Natural killer cell treated with Interleukin-12 subunit alpha and Interleukin-12 subunit beta and Interleukin-15 and Interleukin-18, amount 100 ng/mL, for 72 hours (primary cell): ENCODE results near the gene CMSS1. TPM values are rescaled to one million over a fixed set of nuclear protein-coding genes. Genes with fewer than 3 reads are reported as not detected.

ENCODE experiments used
- ATAC-seq, 2 donors: fragments of 150-1000 bp; cut with Tn5 transposase in 1 of 2; sonication (Bioruptor Pico), chemical (Tn5 transposase) in 1 of 2; 2 replicates each; pipeline ENCODE4 v1.10.0; 2021
- DNase-seq: peaks from one replicate; pipeline ENCODE4 v3.0.0; 2022; ENCODE audit warnings: low spot score
- H3K27ac Mint-ChIP-seq, 2 donors: 1 replicate in 1 of 2; 2 replicates in 1 of 2; pipeline ENCODE4 v1.8.0; 2022; ENCODE audit warnings: mixed read lengths in 2 of 2, mild to moderate bottlenecking in 1 of 2, moderate library complexity in 1 of 2
- H3K27me3 Mint-ChIP-seq, 2 donors: 1 replicate in 1 of 2; 2 replicates in 1 of 2; pipeline ENCODE4 v1.8.0; 2022; ENCODE audit warnings: mixed read lengths in 2 of 2
- H3K36me3 Mint-ChIP-seq: one replicate; pipeline ENCODE4 v1.8.0; 2022; ENCODE audit warnings: mixed read lengths
- H3K4me1 Mint-ChIP-seq, 2 donors: 1 replicate in 1 of 2; 2 replicates in 1 of 2; pipeline ENCODE4 v1.8.0; 2022; ENCODE audit warnings: low read depth in 2 of 2, mixed read lengths in 2 of 2, mild to moderate bottlenecking in 1 of 2
- H3K4me3 Mint-ChIP-seq: one replicate; pipeline ENCODE4 v1.8.0; 2022; ENCODE audit warnings: mixed read lengths
- H3K9me3 Mint-ChIP-seq: 2 replicates; pipeline ENCODE4 v1.8.0; 2022; ENCODE audit warnings: mixed read lengths
- total RNA-seq, 2 donors: library from RNA; stranded (reverse); gene quantifications; one replicate each; pipeline ENCODE4 v1.2.3, GENCODE V29; 2022

CMSS1 gene
- total RNA-seq = 10 to 100 TPM; 35.7 to 67.8 TPM

DNA sequence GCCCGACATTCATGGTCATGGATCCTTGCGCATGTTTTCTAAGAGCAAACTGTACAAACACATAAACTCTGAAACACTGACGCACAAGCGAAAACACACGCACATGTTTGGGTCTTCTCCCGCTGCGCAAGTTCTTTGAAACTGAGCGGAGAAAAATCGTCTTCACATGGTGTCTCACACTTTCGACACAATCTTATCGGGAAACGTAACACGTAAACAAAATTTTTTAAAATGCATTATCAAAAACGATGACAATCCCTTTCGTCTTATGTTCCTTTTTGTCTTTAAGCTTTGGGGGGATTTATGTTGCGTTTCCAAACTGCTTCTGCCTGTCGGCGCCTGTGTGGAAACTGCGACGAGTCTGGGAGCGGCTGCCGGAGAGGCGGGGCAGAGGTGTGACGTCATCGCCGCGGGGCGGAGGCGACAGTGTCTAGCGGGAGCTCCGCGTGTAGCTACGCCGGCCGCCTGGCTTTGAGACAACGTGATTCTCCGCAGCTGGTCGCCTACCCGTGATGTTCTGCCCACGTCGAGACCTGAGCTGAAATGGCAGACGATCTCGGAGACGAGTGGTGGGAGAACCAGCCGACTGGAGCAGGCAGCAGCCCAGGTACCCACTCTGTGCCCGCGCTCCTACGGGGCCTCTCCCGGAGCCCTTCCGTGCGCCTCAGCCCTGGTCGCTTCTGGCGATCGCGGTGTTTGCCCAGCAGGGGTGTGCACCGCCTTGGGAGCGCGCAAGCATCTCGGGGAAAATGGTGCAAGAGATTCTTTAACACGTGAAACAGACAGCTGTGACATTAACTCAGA lies at the start of gene CMSS1:
Gene CMSS1 (plus strand): TSS at position 426 of the 804 bp plus-strand sequence.
- DNase-seq (peak; percentile 94), ATAC-seq (peak; percentile 96 to 97)
- peak within 1 kb of the TSS; percentile 92 for H3K4me3 Mint-ChIP-seq
- H3K27me3 Mint-ChIP-seq = peaks cover 0 to under 1% of the 10 kb centered on the region in 2 donors
- H3K9me3 Mint-ChIP-seq = no peaks in the 10 kb centered on the region
- no peaks in the 10 kb centered on the region for H3K36me3 Mint-ChIP-seq
- peaks cover 23 to 25% of the 10 kb centered on the region in 2 donors for H3K4me1 Mint-ChIP-seq
- H3K27ac Mint-ChIP-seq = peak within 1 kb of the TSS; percentile 80 to 94

DNA sequence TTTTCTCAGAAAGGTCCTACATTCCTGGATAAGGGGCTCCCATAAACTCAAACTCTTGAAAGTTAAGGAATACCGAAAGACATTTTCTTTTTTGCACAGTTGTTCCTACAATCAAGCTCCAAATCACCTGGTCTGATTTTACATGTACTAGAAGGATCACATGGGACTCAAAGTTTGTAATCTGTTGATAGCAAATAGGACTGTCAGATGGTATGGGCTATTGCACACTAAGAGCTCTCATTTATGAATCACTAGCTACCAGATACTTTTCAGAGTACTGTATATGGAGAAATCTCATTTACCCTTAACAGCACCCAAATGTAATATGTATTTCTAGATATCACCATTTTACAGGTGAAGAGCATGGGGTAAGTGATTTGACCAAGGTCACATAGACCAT lies 49.5 kb upstream of the CMSS1 start:
- Mint-ChIP-seq H3K4me1 (no peaks in the 10 kb centered on the region), H3K27ac (no peak overlapping the region), H3K4me3 (no peak overlapping the region), H3K36me3 (no peaks in the 10 kb centered on the region), H3K27me3 (peaks cover 3 to 6% of the 10 kb centered on the region in 2 donors), H3K9me3 (no peaks in the 10 kb centered on the region)
- ATAC-seq (no peak), DNase-seq (no peak)

DNA sequence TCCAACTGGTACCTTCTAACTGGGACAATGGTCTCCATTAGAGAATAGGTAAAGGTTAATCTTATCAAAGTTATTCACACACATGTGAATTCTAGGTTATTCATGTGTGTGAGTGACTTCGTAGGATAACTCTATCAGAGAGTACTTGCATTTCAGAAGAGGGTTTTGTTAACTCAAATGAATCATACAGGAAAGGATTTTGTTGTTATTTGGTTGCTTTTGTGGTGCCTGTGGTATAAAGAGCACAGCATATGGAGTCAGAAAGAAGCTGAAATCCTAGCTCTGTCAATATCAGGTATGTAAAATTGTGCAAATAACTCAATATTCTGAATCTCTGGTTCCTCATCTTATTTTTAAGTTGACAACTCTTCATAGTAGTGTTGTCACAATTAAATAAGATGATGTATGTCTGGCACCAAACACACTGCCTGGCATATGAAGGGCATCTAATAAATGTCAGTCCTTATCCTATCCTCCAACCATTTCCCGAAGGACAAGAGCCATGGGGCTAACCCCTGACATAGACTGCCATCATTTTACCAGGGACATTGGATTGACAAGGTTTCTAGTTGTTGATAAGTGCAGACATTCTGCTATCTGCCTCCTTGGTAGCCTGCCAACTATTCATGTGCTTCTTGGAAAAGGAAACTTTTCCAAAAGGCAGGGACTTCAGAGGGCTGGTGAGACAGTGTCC lies 48.7 kb upstream of the CMSS1 start:
- Mint-ChIP-seq H3K9me3 (no peaks in the 10 kb centered on the region), H3K4me1 (no peaks in the 10 kb centered on the region), H3K27ac (no peak overlapping the region), H3K4me3 (no peak overlapping the region), H3K36me3 (no peaks in the 10 kb centered on the region), H3K27me3 (peaks cover 3 to 6% of the 10 kb centered on the region in 2 donors)
- DNase-seq = no peak
- no peak for ATAC-seq

DNA sequence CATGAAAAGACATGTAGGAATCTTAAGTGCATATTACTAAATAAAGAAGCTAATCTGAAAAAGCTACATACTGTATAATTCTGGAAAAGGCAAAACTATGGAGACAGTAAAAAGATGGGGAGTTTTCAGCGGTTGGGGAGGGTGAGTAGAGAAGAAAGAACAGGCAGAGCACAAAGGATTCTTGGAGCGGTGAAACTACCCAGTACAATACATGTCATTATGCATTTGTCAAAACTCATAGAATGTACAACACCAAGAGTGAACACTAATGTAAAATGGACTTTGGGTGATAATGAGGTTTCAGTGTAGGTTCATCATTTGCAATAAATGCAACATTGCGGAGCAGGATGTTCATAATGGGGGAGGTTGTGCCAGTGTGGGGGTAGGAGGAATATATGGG lies 45.5 kb upstream of the CMSS1 start:
- DNase-seq (no peak), ATAC-seq (no peak)
- Mint-ChIP-seq H3K27me3 (peaks cover 3 to 7% of the 10 kb centered on the region in 2 donors), H3K4me3 (no peak overlapping the region), H3K36me3 (no peaks in the 10 kb centered on the region), H3K9me3 (no peaks in the 10 kb centered on the region), H3K27ac (no peak overlapping the region), H3K4me1 (no peaks in the 10 kb centered on the region)

DNA sequence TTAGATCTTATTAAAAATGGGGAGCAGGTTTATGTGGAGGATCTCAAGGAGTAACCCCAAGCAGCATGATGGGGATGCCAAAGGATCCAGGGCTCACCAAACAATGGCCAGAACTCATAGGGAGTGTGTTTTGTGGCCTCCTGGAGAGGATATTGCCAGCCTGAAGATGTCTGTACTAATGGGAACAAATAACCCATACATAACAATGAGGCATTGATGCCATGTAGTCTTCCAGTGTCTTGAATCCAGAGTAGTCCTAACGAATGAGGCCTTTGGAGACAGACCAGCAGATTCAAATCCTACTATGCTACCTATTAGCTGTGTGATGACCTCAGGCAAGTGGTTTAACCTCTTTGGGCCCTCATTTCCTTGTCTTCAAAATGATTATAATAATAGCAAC lies 45.0 kb upstream of the CMSS1 start:
- Mint-ChIP-seq H3K4me1 (no peaks in the 10 kb centered on the region), H3K27ac (no peak overlapping the region), H3K9me3 (no peaks in the 10 kb centered on the region), H3K4me3 (no peak overlapping the region), H3K36me3 (no peaks in the 10 kb centered on the region), H3K27me3 (peaks cover 4 to 12% of the 10 kb centered on the region in 2 donors)
- ATAC-seq (no peak), DNase-seq (no peak)

DNA sequence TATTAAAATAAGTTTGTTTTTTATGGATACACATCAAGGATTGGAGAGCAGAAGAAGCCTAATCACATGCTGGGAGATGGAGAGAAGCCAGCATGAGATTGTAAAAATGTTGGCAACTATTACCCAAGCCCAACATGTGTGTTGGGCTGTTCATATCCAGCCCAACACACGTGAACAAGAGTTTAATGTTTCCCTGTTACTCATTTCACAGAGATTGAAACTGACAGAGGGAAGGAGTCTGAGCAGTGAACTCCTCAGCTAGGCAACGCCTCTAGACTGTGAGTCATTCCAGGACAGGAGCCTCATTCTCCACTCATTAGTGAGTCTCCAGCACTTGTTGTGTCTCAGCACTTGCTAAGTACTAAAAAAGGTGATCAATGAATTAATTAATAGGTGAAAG lies 43.2 kb upstream of the CMSS1 start:
- DNase-seq = no peak

DNA sequence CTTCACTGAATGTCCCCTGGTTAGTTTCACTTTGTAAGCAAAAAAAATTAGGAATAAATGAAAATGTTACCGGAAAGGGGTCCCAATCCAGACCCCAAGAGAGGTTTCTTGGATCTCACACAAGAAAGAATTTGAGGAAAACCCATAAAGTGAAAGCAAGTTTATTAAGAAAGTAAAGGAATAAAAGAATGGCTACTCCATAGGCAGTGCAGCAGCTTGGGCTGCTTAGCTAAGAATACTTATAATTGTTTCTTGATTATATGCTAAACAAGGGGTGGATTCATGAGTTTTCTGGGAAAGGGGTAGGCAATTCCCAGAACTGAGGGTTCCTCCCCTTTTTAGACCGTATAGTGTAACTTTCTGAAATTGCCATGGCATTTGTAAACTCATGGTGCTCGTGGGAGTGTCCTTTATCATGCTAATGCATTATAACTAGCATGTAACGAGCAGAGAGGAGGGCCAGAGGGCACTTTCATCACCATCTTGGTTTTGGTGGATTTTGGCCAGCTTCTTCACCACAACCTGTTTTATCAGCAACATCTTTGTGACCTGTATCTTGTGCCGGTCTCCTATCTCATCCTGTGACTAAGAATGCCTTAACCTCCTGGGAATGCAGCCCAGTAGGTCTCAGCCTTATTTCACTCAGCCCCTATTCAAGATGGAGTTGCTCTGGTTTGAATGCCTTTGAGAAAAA lies 41.0 kb upstream of the CMSS1 start:
- Mint-ChIP-seq H3K36me3 (no peaks in the 10 kb centered on the region), H3K27me3 (peaks cover 11 to 27% of the 10 kb centered on the region in 2 donors), H3K4me1 (peaks cover 0 to 5% of the 10 kb centered on the region in 2 donors), H3K27ac (no peak overlapping the region), H3K9me3 (no peaks in the 10 kb centered on the region), H3K4me3 (no peak overlapping the region)
- DNase-seq = no peak
- ATAC-seq = no peak

More for the DNA sequence above, 43.2 kb upstream of the CMSS1 start:
- Mint-ChIP-seq H3K9me3 (no peaks in the 10 kb centered on the region), H3K4me3 (no peak overlapping the region), H3K36me3 (no peaks in the 10 kb centered on the region), H3K27me3 (peaks cover 7 to 21% of the 10 kb centered on the region in 2 donors), H3K27ac (no peak overlapping the region), H3K4me1 (no peaks in the 10 kb centered on the region)
- peak; percentile 50 to 68 for ATAC-seq

DNA sequence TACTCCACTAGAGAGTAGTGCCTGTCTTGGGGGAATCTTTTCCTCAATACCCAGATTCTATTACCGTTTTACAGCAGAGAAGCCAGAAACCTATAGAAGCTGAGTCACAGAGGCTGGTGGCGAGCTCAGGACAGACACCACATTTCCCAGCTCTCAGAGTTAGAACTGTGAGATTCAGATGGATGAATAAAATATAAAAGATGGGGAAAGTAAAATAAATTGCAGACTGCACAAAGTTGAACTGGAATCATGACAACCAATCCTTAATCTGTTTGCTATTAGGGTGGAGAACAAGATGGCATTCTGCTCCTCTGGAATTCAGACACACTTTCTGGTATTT lies 40.5 kb upstream of the CMSS1 start:
- peaks cover 0 to 5% of the 10 kb centered on the region in 2 donors for H3K4me1 Mint-ChIP-seq

DNA sequence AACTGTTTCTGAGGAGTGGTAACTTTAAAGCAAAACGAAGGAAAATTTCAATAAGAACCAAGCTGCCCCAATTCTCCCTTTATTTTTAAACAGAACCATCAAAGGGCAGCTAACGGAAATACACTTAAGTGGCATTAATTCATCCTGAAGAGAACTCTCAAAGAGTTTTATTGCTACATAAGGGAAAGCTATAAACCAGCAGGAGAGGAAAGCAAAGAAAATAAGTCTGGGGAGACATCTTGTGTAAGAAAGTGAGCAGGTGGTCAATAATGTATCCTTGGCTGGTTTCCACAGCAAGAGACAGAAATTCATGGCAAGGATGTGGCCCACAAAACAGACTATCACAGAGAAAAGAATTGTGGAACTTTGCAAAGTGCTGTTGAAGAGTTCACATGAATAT lies 40.0 kb upstream of the CMSS1 start:
- Mint-ChIP-seq H3K27me3 (peaks cover 11 to 32% of the 10 kb centered on the region in 2 donors), H3K4me3 (no peak overlapping the region), H3K9me3 (no peaks in the 10 kb centered on the region), H3K36me3 (no peaks in the 10 kb centered on the region), H3K4me1 (peaks cover 0 to 5% of the 10 kb centered on the region in 2 donors), H3K27ac (no peak overlapping the region)
- no peak for DNase-seq
- ATAC-seq = no peak

More for the DNA sequence above, 40.5 kb upstream of the CMSS1 start:
- ATAC-seq = no peak
- Mint-ChIP-seq H3K4me3 (no peak overlapping the region), H3K9me3 (no peaks in the 10 kb centered on the region), H3K27me3 (peaks cover 11 to 32% of the 10 kb centered on the region in 2 donors), H3K27ac (no peak overlapping the region), H3K36me3 (no peaks in the 10 kb centered on the region)
- no peak for DNase-seq

DNA sequence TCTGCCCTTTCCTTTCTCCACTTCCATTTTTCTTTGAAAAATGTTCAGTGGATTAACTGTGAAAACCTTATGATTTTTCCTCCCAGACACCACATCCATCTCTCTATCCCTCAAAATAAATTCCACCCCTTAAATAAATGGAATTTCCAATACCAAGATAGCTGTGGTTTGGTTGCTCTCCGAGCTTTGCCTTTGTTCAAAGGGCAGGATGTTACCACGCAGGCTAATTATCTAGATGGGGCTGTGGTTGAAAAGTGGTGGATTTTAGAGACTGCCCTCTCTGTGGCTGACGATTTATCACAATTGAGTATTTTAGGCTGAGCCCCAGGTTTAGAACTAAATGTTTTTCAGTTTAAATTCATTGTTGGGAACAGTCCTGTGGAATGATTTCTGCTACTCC lies 36.9 kb upstream of the CMSS1 start:
- ATAC-seq = no peak
- Mint-ChIP-seq H3K4me3 (no peak overlapping the region), H3K36me3 (no peaks in the 10 kb centered on the region), H3K27ac (no peak overlapping the region), H3K9me3 (no peaks in the 10 kb centered on the region), H3K4me1 (peaks cover 0 to 5% of the 10 kb centered on the region in 2 donors), H3K27me3 (peaks cover 15 to 48% of the 10 kb centered on the region in 2 donors)
- no peak for DNase-seq

DNA sequence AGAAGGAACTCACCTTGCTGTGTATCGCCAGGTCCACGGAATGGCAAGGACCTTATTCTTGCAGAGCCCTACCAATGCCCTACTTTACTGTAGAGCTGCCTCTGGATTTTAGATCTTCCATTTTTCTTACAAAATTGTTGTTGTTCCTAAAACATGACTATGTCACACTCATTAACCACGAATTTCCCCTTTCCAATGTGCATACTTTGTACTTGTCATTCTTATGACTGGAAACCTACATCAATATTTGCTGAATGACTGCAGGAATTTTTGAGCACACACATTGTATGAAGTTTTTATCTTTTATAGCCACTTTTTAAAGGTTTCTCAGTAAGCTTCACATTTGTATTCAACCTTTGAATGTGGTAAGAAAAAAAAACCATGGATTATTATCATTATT lies 35.9 kb upstream of the CMSS1 start:
- Mint-ChIP-seq H3K36me3 (no peaks in the 10 kb centered on the region), H3K4me1 (peaks cover 0 to 5% of the 10 kb centered on the region in 2 donors), H3K9me3 (no peaks in the 10 kb centered on the region), H3K27ac (no peak overlapping the region), H3K27me3 (peaks cover 19 to 53% of the 10 kb centered on the region in 2 donors), H3K4me3 (no peak overlapping the region)
- no peak for DNase-seq
- no peak for ATAC-seq

DNA sequence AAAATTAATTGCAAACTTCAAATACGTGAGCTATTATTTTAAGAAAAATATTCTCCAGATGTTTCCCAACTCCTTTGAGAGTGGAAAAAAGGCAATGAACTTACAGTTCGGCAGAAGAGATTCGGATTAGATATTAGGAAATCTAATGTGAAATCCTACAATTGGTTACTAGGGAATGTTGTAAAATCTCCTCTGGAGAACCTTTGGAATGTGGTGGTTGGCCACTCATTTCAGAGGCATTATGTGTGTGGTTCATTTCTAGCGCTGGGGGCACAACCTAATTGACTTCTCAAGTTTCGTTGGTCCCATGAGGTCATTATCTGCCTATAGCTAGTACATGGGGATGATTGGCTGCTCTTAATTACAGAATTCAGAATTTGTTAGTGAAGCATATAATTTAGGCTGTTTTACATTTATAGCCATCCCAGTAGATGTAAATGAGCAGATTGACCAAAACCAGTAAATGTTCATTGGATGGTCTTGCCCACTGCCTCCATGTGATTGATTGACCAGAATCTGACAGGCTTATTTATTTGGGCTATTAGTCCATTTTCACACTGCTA lies 34.6 kb upstream of the CMSS1 start:
- no peak overlapping the region for H3K4me3 Mint-ChIP-seq
- no peaks in the 10 kb centered on the region for H3K9me3 Mint-ChIP-seq
- H3K27me3 Mint-ChIP-seq = peaks cover 15 to 48% of the 10 kb centered on the region in 2 donors

DNA sequence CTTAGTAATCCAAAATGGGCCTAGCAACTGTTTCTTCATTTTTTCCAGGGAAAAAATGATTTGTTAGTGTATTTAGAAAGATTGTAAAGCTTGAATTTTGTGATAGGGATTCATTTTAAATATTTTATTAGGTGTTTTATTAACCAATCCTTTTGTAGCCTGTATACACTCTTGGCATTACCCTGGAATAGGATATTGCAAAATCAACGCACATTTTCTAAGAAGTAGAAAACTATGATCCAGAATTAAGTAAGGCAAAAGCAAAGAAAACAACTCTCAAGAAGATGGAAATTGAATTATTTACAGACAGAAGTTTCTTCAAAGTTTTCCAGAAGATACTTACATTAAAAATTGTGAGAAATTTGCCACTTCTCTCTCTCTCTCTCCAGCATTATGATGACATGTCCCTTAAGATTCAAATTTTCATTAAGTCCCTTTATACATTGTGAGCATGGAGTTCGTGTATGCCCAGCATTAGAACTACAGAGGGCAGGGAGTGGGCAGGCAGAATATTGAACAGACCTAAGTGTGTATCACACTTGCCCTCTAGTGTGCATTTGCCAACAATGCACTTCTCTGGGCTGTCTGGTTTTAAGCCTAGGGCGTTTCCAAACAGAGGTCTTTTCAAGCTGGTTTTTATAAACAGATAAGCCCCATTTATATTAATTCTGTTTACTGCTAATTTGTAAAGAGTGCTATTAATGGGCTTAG lies 28.5 kb upstream of the CMSS1 start:
- Mint-ChIP-seq H3K9me3 (no peaks in the 10 kb centered on the region), H3K27me3 (peaks cover 19 to 37% of the 10 kb centered on the region in 2 donors), H3K27ac (no peak overlapping the region), H3K4me1 (no peaks in the 10 kb centered on the region), H3K36me3 (no peaks in the 10 kb centered on the region), H3K4me3 (no peak overlapping the region)
- ATAC-seq (peak in 1 of 2 donors; percentile 62), DNase-seq (no peak)

More for the DNA sequence above, 34.6 kb upstream of the CMSS1 start:
- Mint-ChIP-seq H3K4me1 (peaks cover 0 to 5% of the 10 kb centered on the region in 2 donors), H3K36me3 (no peaks in the 10 kb centered on the region), H3K27ac (no peak overlapping the region)
- ATAC-seq = no peak
- no peak for DNase-seq
